Lung microvascular endothelial cell (primary cell): ENCODE measurements around the gene SBF2. TPM values are rescaled to one million over a fixed set of nuclear protein-coding genes. Genes with fewer than 3 reads are reported as not detected.

Source experiments
- DNase-seq, 2 donors: peaks; one replicate each; pipeline versions ENCODE4 v3.0.0 to v3.0.0-alpha.2; 2010; ENCODE audit warnings: low read depth in 2 of 2
- total RNA-seq: library from RNA; depleted of rRNA; stranded (reverse); fragments of >200 nt; gene quantifications from 2 replicates; pipeline ENCODE4 v1.2.1, GENCODE V29; 2014

The SBF2 gene
- total RNA-seq, 1 donor from 2014 or later, result 50.8 TPM

- DNase-seq, result no peak
Observed at GRCh38 chr11:9735236-9735635, 558.8 kb downstream of the SBF2 start.

- DNase-seq, result no peak
Observed at GRCh38 chr11:9733212-9733611, 560.8 kb downstream of the SBF2 start.

- DNase-seq, result no peak
Observed at GRCh38 chr11:9732453-9732852, 561.6 kb downstream of the SBF2 start.

GRCh38 chr11:9731256-9731655, 562.8 kb downstream of the SBF2 start:
- no peak for DNase-seq

Other genes starting within 250 kb of the SBF2 start
- gene ADM, start 10.9 kb upstream of the SBF2 start, total RNA-seq, result 167 and 785 TPM in 2 replicates
- 1.1 and 6.5 TPM in 2 replicates for gene AMPD3, start 161.0 kb upstream of the SBF2 start, total RNA-seq
- gene RNF141, start 247.0 kb upstream of the SBF2 start, total RNA-seq, result 41.2 and 49.0 TPM in 2 replicates